Measurements from ENCODE around the gene C1orf159. TPM values are rescaled to one million over a fixed set of nuclear protein-coding genes. Genes with fewer than 3 reads are reported as not detected.

The C1orf159 gene
- total RNA-seq, 1 donor from 2014 or later, result 9.8 TPM

- peak; percentile 54 for DNase-seq (ENCODE audit: low read depth)
These were observed 16.4 kb upstream of the C1orf159 start for GRCh38 chr1:1132042-1132950.

GRCh38 chr1:1130206-1131120 lies 14.6 kb upstream of the C1orf159 start:
- DNase-seq (ENCODE audit: low read depth), result peak; percentile 83

- DNase-seq (ENCODE audit: low read depth), result peak; percentile 44
These were observed 13.5 kb upstream of the C1orf159 start for GRCh38 chr1:1129381-1129821.

- DNase-seq (ENCODE audit: low read depth), result peak; percentile 61
These were observed 12.7 kb upstream of the C1orf159 start for GRCh38 chr1:1128454-1129139.

GRCh38 chr1:1127551-1128451 lies 11.9 kb upstream of the C1orf159 start:
- no peak for DNase-seq (ENCODE audit: low read depth)

GRCh38 chr1:1125945-1126344 lies 10.1 kb upstream of the C1orf159 start:
- no peak for DNase-seq (ENCODE audit: low read depth)

GRCh38 chr1:1124786-1125642 lies 9.1 kb upstream of the C1orf159 start:
- no peak for DNase-seq (ENCODE audit: low read depth)

- DNase-seq (ENCODE audit: low read depth), result no peak
These were observed 8.6 kb upstream of the C1orf159 start for GRCh38 chr1:1124508-1124785.

GRCh38 chr1:1123581-1124507 lies 8.0 kb upstream of the C1orf159 start:
- no peak for DNase-seq (ENCODE audit: low read depth)

- no peak for DNase-seq (ENCODE audit: low read depth)
These were observed 7.1 kb upstream of the C1orf159 start for GRCh38 chr1:1122981-1123480.

- DNase-seq (ENCODE audit: low read depth), result no peak
These were observed 6.4 kb upstream of the C1orf159 start for GRCh38 chr1:1122078-1122811.

- DNase-seq (ENCODE audit: low read depth), result no peak
These were observed 5.8 kb upstream of the C1orf159 start for GRCh38 chr1:1121611-1122077.

- DNase-seq (ENCODE audit: low read depth), result no peak
These were observed 5.1 kb upstream of the C1orf159 start for GRCh38 chr1:1120866-1121591.

- DNase-seq (ENCODE audit: low read depth), result no peak
These were observed 4.2 kb upstream of the C1orf159 start for GRCh38 chr1:1120096-1120495.

- no peak for DNase-seq (ENCODE audit: low read depth)
These were observed 3.5 kb upstream of the C1orf159 start for GRCh38 chr1:1119272-1119890.

- DNase-seq (ENCODE audit: low read depth), result no peak
These were observed 3.0 kb upstream of the C1orf159 start for GRCh38 chr1:1118876-1119220.

All from renal cortical epithelial cell (primary cell).